Neural cell (in vitro differentiated cells): ENCODE results near the gene NALCN.
A peak's percentile ranks its signal among the peaks of the same experiment; 100 is the strongest.

Experiments used
- EP300 ChIP-seq: fragments of 450-650 bp; conservative IDR thresholded peaks from 2 replicates; pipeline ENCODE4 v1.6.1; 2014; ENCODE audit warnings: antibody characterized with exemption, mild to moderate bottlenecking, moderate library complexity; ENCODE audit not compliant: poor library complexity, severe bottlenecking
- EZH2 ChIP-seq: fragments of 200-600, 300-800 bp; shearing (Covaris generic), sonication (generic); IDR thresholded peaks from 2 replicates; pipeline ENCODE4 v1.6.1; 2014; ENCODE audit warnings: antibody characterized with exemption, low read length, borderline replicate concordance, mild to moderate bottlenecking; ENCODE audit not compliant: insufficient read depth, poor library complexity, severe bottlenecking
- MXI1 ChIP-seq: fragments of 450-650 bp; conservative IDR thresholded peaks from 2 replicates; pipeline ENCODE4 v1.6.1; 2014; ENCODE audit warnings: antibody characterized with exemption, mild to moderate bottlenecking; ENCODE audit not compliant: poor library complexity, severe bottlenecking
- POLR2AphosphoS5 ChIP-seq: IDR thresholded peaks from 2 replicates; pipeline ENCODE4 v1.6.1; 2012
- SMC3 ChIP-seq: fragments of 450-650 bp; conservative IDR thresholded peaks from 2 replicates; pipeline ENCODE4 v1.6.1; 2014; ENCODE audit warnings: antibody characterized with exemption, mild to moderate bottlenecking, moderate library complexity; ENCODE audit not compliant: poor library complexity
- TAF1 ChIP-seq: IDR thresholded peaks from 2 replicates; pipeline ENCODE4 v1.6.1; 2012; ENCODE audit warnings: low read depth
- TF ChIP-seq, protein P1 (sequence below): fragments of 450-650 bp; IDR thresholded peaks from 2 replicates; pipeline ENCODE4 v1.5.1; 2014; ENCODE audit warnings: antibody characterized with exemption, mild to moderate bottlenecking, moderate library complexity; ENCODE audit not compliant: poor library complexity, severe bottlenecking
- TF ChIP-seq, protein P2 (sequence below): IDR thresholded peaks from 2 replicates; pipeline ENCODE4 v1.6.1; 2012; ENCODE audit warnings: borderline replicate concordance

DNA sequence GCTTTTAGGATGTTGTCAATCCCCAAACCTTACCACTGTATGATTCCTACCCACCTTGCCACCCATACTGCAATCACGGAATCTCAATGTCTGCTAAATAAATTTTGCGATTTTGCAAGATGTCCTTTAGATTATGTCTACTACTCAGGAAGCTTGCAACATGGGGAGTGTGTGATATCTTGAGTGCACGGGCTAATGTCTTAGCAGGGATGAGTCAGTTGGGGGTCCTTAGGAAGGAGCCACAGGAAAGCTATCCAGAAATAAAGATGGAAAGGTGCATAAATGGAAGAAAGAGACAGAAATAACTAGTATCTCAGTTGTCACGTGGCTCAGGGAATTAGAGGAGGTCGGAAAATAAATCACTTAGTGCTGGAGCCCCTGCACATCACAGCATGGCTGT is 77.1 kb downstream of the NALCN start:
- no peak for TF ChIP-seq EZH2
- TF ChIP-seq SMC3, result no peak
- TF ChIP-seq, protein P1, sequence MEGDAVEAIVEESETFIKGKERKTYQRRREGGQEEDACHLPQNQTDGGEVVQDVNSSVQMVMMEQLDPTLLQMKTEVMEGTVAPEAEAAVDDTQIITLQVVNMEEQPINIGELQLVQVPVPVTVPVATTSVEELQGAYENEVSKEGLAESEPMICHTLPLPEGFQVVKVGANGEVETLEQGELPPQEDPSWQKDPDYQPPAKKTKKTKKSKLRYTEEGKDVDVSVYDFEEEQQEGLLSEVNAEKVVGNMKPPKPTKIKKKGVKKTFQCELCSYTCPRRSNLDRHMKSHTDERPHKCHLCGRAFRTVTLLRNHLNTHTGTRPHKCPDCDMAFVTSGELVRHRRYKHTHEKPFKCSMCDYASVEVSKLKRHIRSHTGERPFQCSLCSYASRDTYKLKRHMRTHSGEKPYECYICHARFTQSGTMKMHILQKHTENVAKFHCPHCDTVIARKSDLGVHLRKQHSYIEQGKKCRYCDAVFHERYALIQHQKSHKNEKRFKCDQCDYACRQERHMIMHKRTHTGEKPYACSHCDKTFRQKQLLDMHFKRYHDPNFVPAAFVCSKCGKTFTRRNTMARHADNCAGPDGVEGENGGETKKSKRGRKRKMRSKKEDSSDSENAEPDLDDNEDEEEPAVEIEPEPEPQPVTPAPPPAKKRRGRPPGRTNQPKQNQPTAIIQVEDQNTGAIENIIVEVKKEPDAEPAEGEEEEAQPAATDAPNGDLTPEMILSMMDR, result no peak
- TF ChIP-seq POLR2AphosphoS5, result peak; percentile 51
- no peak for TF ChIP-seq TAF1
- TF ChIP-seq EP300, result no peak
- TF ChIP-seq, protein P2, sequence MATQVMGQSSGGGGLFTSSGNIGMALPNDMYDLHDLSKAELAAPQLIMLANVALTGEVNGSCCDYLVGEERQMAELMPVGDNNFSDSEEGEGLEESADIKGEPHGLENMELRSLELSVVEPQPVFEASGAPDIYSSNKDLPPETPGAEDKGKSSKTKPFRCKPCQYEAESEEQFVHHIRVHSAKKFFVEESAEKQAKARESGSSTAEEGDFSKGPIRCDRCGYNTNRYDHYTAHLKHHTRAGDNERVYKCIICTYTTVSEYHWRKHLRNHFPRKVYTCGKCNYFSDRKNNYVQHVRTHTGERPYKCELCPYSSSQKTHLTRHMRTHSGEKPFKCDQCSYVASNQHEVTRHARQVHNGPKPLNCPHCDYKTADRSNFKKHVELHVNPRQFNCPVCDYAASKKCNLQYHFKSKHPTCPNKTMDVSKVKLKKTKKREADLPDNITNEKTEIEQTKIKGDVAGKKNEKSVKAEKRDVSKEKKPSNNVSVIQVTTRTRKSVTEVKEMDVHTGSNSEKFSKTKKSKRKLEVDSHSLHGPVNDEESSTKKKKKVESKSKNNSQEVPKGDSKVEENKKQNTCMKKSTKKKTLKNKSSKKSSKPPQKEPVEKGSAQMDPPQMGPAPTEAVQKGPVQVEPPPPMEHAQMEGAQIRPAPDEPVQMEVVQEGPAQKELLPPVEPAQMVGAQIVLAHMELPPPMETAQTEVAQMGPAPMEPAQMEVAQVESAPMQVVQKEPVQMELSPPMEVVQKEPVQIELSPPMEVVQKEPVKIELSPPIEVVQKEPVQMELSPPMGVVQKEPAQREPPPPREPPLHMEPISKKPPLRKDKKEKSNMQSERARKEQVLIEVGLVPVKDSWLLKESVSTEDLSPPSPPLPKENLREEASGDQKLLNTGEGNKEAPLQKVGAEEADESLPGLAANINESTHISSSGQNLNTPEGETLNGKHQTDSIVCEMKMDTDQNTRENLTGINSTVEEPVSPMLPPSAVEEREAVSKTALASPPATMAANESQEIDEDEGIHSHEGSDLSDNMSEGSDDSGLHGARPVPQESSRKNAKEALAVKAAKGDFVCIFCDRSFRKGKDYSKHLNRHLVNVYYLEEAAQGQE, result peak; percentile 90
- no peak for TF ChIP-seq MXI1
